NCI-H2107 treated with DMSO at 0.1 percent for 48 hours (cell line): ENCODE measurements around the gene DYNC1LI1.

Experiments
- DNase-seq: peaks from one replicate; lab custom pipeline; 2025; ENCODE audit not compliant: unreplicated experiment; lab: John Stamatoyannopoulos, UW

DYNC1LI1 gene

GRCh38 chr3:32570421-32571191 is at the start of gene DYNC1LI1:
Gene DYNC1LI1, minus strand, starts transcription at chr3:32570858. Its CDS starts 88 bp downstream, at chr3:32570770.
- DNase-seq, result peak; percentile 55

GRCh38 chr3:32619395-32619794 is 48.7 kb upstream of the DYNC1LI1 start:
- no peak for DNase-seq

DNA sequence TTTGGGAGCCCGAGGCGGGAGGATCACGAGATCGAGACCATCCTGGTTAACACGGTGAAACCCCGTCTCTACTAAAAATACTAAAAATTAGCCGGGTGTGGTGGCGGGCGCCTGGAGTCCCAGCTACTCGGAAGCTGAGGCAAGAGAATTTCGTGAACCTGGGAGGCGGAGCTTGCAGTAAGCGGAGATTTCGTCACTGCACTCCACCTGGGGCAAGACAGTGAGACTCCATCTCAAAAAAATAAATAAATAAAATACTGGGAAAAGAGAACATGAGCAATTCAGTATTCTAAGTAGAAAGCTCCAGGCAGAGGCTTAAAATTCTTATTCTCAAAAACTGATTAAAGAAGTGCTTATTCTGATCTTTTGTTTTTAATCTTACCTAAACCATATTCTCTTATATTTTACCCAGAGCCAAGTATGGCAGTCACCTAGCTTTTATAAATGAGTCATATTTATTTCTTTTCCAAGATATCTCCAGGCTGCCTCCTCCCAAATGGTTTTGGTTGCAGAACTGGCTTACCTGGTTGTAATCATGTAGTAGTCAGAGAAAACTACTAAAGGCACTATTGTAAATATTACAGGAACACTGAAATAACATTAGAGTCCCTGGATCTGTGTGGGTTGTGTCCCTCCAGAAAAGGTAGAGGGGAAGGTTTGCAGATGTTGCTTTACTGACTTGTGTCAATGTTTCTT is 45.8 kb upstream of the DYNC1LI1 start:
- no peak for DNase-seq

DNA sequence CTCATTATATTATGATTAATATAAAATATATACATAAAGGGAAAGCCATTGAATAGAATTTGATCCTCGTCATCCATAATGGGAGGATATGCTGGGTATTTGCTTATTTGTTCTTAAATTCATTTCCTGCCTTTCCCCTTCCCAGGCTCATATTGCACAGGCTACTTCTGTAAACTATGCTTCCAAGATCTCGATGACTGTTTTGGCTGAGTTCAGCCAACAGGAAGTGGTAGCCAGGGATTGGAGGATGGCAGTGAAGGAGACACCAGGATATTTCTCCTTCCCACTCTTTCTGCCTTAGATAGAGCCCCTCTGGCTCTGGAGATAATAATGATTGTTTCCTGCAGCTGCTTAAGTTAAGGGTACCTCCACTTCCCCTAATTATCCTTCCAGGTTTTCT is 44.3 kb upstream of the DYNC1LI1 start:
- DNase-seq, result no peak

DNA sequence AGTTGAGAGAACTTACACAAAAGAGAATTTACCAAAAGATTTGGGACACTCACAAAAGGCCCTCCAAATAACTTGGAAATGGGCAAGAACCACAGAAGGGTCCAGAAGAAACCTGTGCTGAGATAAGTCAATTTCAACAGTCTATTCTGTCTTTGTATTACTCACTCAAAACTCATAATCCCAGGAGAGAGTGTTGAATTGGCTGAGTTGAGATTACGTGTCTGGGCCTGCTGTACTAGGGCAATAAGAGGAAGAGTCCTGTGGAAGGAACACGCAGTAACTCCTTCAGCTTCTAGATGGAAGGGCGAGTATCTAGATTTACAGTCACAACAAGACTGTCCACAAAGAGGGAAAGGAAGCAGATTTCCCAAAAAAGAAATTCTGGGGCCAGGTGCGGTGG is 42.5 kb upstream of the DYNC1LI1 start:
- DNase-seq, result no peak

DNA sequence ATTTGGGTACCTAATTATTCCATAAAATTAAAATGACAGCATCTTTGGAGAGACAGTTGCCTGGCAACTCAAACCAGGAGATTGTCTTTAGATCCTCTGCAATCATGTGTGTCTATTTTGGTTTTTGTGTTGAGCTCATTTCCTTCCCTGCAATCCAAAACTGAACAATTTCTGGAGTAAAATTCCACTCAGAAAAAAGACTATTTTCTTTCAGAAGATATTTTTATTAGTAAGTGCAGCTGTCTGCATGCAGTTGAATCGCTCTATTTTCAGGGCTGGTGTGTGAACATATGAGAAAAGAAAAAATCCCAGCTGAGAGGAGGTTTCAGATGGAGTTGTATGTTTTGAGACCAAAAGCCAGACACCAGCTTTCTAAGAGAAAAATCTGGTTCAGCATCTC is 41.9 kb upstream of the DYNC1LI1 start:
- no peak for DNase-seq

DNA sequence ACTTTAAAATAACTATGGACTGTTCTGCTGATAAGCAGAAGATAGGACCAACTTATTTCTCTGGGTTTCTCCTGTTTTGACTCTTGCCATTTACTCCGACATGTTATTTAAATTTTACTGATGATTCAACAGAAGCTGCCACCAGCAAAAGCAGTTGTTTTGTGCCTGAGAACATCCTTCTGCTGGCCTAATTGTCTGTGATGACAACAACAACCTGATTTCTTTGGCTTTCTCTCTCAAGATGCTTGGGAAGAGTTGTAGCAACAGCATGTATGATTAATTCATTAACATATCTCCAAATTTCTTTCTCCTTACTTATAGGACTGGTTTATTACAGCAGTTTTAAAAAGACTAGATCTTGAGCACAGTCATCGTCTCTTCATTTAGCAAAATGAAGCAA is 36.9 kb upstream of the DYNC1LI1 start:
- no peak for DNase-seq

- DNase-seq, result no peak
Observed at GRCh38 chr3:32606960-32607359, 36.3 kb upstream of the DYNC1LI1 start.

DNA sequence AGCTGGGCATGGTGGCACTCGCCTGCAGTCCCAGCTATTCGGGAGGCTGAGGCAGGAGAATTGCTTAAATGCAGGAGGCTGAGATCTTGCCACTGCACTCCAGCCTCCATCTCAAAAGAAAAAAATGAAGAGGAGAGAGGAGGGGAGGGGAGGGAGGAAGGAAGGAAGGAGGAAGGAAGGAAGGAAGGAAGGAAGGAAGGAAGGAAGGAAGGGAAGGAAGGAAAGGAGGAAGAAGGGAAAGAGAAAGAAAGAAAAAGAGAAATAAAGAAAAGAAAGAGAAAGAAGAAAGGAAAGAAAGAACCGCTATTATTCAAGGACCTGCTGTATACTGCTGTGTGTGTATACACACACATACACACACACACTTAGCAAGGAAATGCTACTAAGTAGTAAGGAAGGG is 35.6 kb upstream of the DYNC1LI1 start:
- no peak for DNase-seq

- no peak for DNase-seq
Observed at GRCh38 chr3:32603064-32603463, 32.4 kb upstream of the DYNC1LI1 start.

- DNase-seq, result no peak
Observed at GRCh38 chr3:32602206-32602605, 31.5 kb upstream of the DYNC1LI1 start.

GRCh38 chr3:32601722-32602121 is 31.1 kb upstream of the DYNC1LI1 start:
- no peak for DNase-seq

- DNase-seq, result no peak
Observed at GRCh38 chr3:32597656-32598055, 27.0 kb upstream of the DYNC1LI1 start.

DNA sequence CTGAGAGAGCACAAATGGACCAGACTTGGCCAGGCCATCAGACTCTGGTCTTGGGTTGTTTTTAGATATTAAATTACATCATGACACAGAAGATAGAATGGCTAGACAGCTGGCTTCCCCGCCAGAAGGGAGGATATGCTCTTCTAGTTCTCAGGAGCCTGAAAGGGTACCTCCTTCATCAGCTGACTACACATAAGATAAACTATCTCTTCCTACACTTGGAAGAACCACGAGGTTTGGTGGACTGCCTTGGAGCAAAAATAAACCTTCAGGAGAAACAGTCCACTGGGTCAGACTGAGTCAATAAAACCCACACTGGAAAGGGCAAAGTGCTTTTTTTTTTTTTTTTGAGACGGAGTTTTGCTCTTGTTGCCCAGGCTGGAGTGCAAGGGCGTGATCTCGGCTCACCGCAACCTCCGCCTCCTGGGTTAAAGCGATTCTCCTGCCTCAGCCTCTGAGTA is 26.3 kb upstream of the DYNC1LI1 start:
- DNase-seq, result no peak

DNA sequence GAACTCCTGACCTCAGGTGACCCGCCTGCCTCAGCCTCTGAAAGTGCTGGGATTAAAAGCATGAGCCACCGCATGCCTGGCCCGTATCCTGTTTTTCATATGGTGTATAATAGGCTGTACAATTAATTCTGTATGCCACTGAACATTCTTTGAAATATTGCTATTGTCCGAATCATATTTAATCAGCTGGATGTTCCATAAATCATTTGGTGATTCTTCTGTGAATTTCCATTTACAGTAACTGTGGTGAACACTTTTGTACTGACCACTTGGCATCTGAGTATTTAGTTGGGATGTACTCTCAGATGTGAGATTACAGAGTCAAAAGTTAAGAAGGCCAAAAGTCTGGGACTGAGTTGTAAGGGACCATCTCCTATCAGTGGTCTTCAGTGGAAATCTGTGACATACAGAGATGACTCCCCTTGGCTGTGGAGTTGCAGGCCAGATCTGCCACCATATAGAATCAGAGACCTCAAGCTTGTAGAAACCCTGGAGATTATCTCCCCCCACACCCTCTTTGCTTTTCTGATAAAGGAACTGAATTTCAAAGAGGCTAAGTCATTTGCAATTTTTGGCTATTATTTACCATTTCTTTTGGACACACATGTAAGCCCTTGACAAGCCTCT is 25.7 kb upstream of the DYNC1LI1 start:
- no peak for DNase-seq

- DNase-seq, result no peak
Observed at GRCh38 chr3:32595323-32595722, 24.7 kb upstream of the DYNC1LI1 start.

DNA sequence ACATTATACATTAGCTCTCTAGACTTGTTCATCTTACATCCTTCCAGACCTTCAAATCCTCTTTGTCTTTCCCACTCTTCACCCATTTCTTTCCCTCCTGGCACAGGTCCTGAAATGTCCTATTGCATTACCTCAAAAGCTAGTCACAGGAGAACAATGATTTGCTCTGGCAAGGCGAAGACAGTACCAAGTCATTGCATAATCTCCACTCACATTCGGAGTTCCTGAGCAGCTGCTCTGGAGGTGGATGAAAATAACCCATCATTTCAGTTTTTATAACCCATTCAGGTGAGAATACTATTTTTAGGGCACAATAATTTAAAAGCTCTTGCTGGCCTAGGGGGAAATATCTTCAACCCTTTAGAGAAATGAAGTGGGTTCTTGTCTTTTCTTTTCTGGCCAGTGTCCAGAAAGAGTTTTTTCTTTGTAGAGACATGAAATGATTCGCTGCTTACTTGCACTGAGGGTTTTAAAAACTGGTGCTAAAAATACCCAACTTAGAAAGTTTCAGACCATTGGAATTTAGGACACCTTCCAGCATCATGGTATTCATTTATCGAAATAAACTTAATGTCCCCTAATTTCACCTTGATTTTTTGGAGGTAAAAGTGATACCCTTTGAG is 23.4 kb upstream of the DYNC1LI1 start:
- no peak for DNase-seq

DNA sequence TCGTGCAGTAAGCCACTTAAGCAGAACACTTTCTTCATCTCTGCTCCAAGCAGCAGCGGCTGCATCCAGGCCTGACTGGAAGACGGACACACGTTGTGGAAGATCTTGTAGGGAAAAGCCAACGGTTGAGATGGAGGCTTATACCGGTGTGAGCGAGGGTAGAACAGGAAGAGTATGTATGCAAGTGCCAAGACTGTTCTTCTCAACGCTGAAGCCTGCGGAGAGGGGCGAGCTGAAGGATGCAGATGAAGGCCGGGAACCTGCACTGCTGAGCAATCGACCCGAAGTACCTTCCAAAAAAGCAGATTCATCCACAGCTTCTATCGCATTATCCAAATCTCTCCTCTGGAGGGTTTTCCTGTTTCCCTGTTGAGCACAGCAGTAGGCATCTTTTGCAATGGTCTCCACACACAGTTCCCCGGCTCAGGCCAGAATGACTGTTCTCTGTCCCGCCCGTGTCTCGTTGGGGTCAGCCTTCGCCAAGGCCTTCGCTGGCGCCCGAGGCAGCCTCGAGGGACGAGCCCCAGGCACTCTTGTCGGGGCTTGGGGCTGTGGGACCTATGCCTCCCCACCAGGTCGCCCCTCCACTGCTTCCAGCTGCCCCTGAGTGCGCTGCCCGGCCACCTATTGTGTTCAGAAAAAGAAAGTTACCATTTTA is 22.2 kb upstream of the DYNC1LI1 start:
- DNase-seq, result no peak

- DNase-seq, result no peak
Observed at GRCh38 chr3:32592011-32592410, 21.4 kb upstream of the DYNC1LI1 start.

GRCh38 chr3:32591186-32591585 is 20.5 kb upstream of the DYNC1LI1 start:
- no peak for DNase-seq

DNA sequence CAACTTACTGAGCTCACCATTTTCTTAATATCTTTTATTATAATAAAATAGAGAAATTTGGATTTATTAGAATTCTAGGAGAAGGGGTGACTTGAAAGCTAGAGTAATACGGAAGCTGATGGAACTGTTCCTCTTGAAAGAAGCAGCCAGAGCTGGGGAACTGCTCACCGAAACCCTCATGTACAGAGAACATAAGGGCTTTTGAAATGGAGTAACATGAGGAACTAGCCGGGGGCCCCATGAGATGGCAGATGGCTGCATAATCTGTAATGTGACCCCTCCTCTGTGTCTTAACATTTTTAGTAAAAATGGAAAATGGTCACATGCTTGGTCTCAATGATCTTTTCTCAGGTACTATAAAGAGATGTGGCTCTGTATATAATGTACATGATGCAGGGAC is 15.7 kb upstream of the DYNC1LI1 start:
- DNase-seq, result peak; percentile 24
